ENCODE results near the gene ATP9B. TPM values are rescaled to one million over a fixed set of nuclear protein-coding genes. Genes with fewer than 3 reads are reported as not detected.

The ATP9B gene
- total and polyA plus RNA-seq, 10 of the 15 experiments (the other 5 are each of a cell fraction or from before 2014, with no cell fraction given), result 0.74 to 20.7 (median 12.9) TPM

- Histone ChIP-seq H3K27me3 (replicated peaks in 1 of 2; ENCODE audit: control insufficient read depth in 2 of 2, insufficient read depth in 2 of 2, low read length in 1 of 2) (peaks cover 2 to 6% of the 10 kb centered on the region in 2 experiments; a peak in 2 of 4 replicates), H4K20me1 (ENCODE audit: control insufficient read depth, insufficient read depth) (no peaks in the 10 kb centered on the region), H3K9ac (ENCODE audit: control insufficient read depth, insufficient read depth, low read length) (peak overlapping the region; percentile 57; the same call in 1 of the 2 replicates), H2AFZ (ENCODE audit: control insufficient read depth, low read depth, low read length) (peak overlapping the region; percentile 2), H3K4me2 (ENCODE audit: control insufficient read depth, insufficient read depth) (peak overlapping the region; percentile 94), H3K4me3 (peak overlapping the region; percentile 82), H3K27ac (ENCODE audit: control insufficient read depth, insufficient read depth) (peak overlapping the region; percentile 24; the same call in 1 of the 2 replicates), H3K4me1 (ENCODE audit: control insufficient read depth, insufficient read depth, low read length) (peaks cover 20% of the 10 kb centered on the region), H3K36me3 (ENCODE audit: control insufficient read depth in 2 of 2, insufficient read depth in 2 of 2, low read length in 1 of 2) (no peaks in the 10 kb centered on the region), H3K9me3 (replicated peaks; ENCODE audit: control insufficient read depth, insufficient read depth, low read length) (no peaks in the 10 kb centered on the region), H3K79me2 (ENCODE audit: control insufficient read depth, insufficient read depth, low read length) (no peaks in the 10 kb centered on the region; the same call in none of the 2 replicates)
- WGBS (ENCODE audit: insufficient coverage, insufficient replicate concordance, low lambda C conversion rate, missing lambda C conversion rate), result 3% methylated on average over 72 of the region's 79 CpGs
- ATAC-seq (peak; percentile 28), DNase-seq (ENCODE audit: low read depth, low spot score) (no peak), FAIRE-seq (peak; percentile 13)
- ChIA-PET POLR2A (interaction anchor here (0.6 to 2.7 kb wide), 2 partner anchors 115 to 124 kb away, joined by 8 to 16 read pairs; no protein-coding TSS in a partner anchor), CTCF (interaction anchor here (1.9 kb wide), 1 partner anchor 36 kb away, joined by 7 read pairs; no protein-coding TSS in a partner anchor), RAD21 (ENCODE audit: unreplicated experiment) (interaction anchor here (2.0 to 4.4 kb wide), 3 partner anchors 25 to 124 kb away, joined by 6 to 38 read pairs (median 21); no protein-coding TSS in a partner anchor), SMC1A (ENCODE audit: uncharacterized antibody, unreplicated experiment) (interaction anchor here (0.6 to 4.3 kb wide), 3 partner anchors 124 to 329 kb away, joined by 3 to 22 read pairs (median 8); no protein-coding TSS in a partner anchor)
- intact Hi-C loops (cut with micrococcal nuclease; ENCODE audit: unreplicated experiment), result loop anchor here (1.0 to 5.0 kb wide), 3 partner anchors 68 to 280 kb away; partner anchors contain the start of gene CTDP1
- no peak for TF ChIP-seq SREBF1 (IDR thresholded peaks at IDR 0.05; ENCODE audit: low read length)
- TF ChIP-seq EED (IDR thresholded peaks at IDR 0.05; ENCODE audit: low read depth), result 0 out of 2 replicates have a peak, but pooled peaks have one; percentile 9
- TF ChIP-seq, protein P1, sequence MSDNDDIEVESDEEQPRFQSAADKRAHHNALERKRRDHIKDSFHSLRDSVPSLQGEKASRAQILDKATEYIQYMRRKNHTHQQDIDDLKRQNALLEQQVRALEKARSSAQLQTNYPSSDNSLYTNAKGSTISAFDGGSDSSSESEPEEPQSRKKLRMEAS (IDR thresholded peaks at IDR 0.05; ENCODE audit: low read depth, low read length), result 0 out of 2 replicates have a peak, but pooled peaks have one; percentile 54
- peak; percentile 36; the same call in 1 of the 2 replicates for TF ChIP-seq NR2F1 (conservative IDR thresholded peaks at IDR 0.05)
- TF ChIP-seq EZH2 (IDR thresholded peaks at IDR 0.05; ENCODE audit: borderline replicate concordance, control insufficient read depth, low read depth, low read length), result no peak
- no peak for TF ChIP-seq JUND (IDR thresholded peaks at IDR 0.05; ENCODE audit: low read depth, low read length)
- TF ChIP-seq BHLHE40 (IDR thresholded peaks at IDR 0.05; ENCODE audit: borderline replicate concordance in 1 of 2, low read depth in 2 of 2, low read length in 1 of 2), result peak in 1 of 2 experiments; percentile 48; a peak in 2 of 4 replicates
- peak; percentile 34; the same call in 1 of the 2 replicates for TF ChIP-seq IKZF1 (conservative IDR thresholded peaks at IDR 0.05)
- TF ChIP-seq MTA3 (IDR thresholded peaks at IDR 0.05; ENCODE audit: borderline replicate concordance, low read length), result no peak
- TF ChIP-seq DPF2 (IDR thresholded peaks at IDR 0.05), result 0 out of 2 replicates have a peak, but pooled peaks have one; percentile 19
- in situ Hi-C loops (cut with MboI), result loop anchor here (10.0 kb wide), 2 partner anchors 115 to 555 kb away; partner anchors contain the start of gene SLC66A2
- no TSS peak for BruUV-seq (replicated peaks)
Observed at GRCh38 chr18:79399275-79400081, 330.3 kb downstream of the ATP9B start.
